Spleen (tissue), 11 donors: ENCODE measurements around the gene FBP2. TPM values are rescaled to one million over a fixed set of nuclear protein-coding genes. Genes with fewer than 3 reads are reported as not detected.
"Not testable (repeated sequence)": the region's sequence is repeated elsewhere in the genome, so short reads cannot be mapped to it uniquely, and the experiment has no call there.

Experiments
- DNase-seq: peaks from one replicate; pipeline ENCODE4 v3.0.0-alpha.2; 2020
- H3K27ac ChIP-seq, 8 donors: fragments of 200-600 bp; sonication (generic) in 7 of 8; 1 replicate in 4 of 8; 2 replicates in 4 of 8; pipeline versions ENCODE4 v1.5.0 to v1.8.0; 2016 to 2021; ENCODE audit warnings: inconsistent platforms in 4 of 8, mild to moderate bottlenecking in 4 of 8, moderate library complexity in 1 of 8
- H3K27me3 ChIP-seq, 7 donors: fragments of 200-600 bp; sonication (generic) in 6 of 7; replicated peaks in 1 of 7; 1 replicate in 4 of 7; 2 replicates in 3 of 7; pipeline versions ENCODE4 v1.5.0 to v1.8.0; 2016 to 2021; ENCODE audit warnings: inconsistent platforms in 3 of 7, mild to moderate bottlenecking in 1 of 7
- H3K36me3 ChIP-seq, 6 donors: fragments of 200-600 bp; sonication (generic) in 5 of 6; 1 replicate in 4 of 6; 2 replicates in 2 of 6; pipeline versions ENCODE4 v1.5.0 to v1.8.0; 2016 to 2021; ENCODE audit warnings: inconsistent platforms in 2 of 6
- H3K4me1 ChIP-seq, 6 donors: fragments of 200-600 bp; sonication (generic) in 5 of 6; 1 replicate in 3 of 6; 2 replicates in 3 of 6; pipeline versions ENCODE4 v1.5.0 to v1.8.0; 2016 to 2021; ENCODE audit warnings: inconsistent platforms in 3 of 6
- H3K4me3 ChIP-seq, 8 donors: fragments of 200-600 bp; sonication (generic) in 7 of 8; 1 replicate in 4 of 8; 2 replicates in 4 of 8; pipeline versions ENCODE4 v1.5.0 to v1.8.0; 2016 to 2021; ENCODE audit warnings: inconsistent platforms in 4 of 8, mild to moderate bottlenecking in 4 of 8, moderate library complexity in 2 of 8
- H3K9me3 ChIP-seq, 8 donors: fragments of 200-600 bp; sonication (generic) in 7 of 8; 1 replicate in 4 of 8; 2 replicates in 4 of 8; pipeline versions ENCODE4 v1.5.0 to v1.8.0; 2016 to 2021; ENCODE audit warnings: inconsistent platforms in 4 of 8
- POLR2A ChIP-seq, 3 donors: fragments of 450-650 bp; IDR thresholded peaks; one replicate each; pipeline ENCODE4 v1.5.1; 2017; ENCODE audit warnings: antibody characterized with exemption in 3 of 3, mild to moderate bottlenecking in 1 of 3
- POLR2AphosphoS5 ChIP-seq, 3 donors: sonication (generic); formaldehyde crosslinking; IDR thresholded peaks; one replicate each; pipeline ENCODE4 v1.5.1; 2017; ENCODE audit warnings: antibody characterized with exemption in 3 of 3
- WGBS, 5 donors: extraction: QIAGEN DNeasy Blood & Tissue Kit in 3 of 5; methylation state at CpG; one replicate each; pipeline versions ENCODE4 v1.1.5 to v1.1.7; 2013 to 2018; 5-methylcytosine and 5-hydroxymethylcytosine counted together
- intact Hi-C: fragments of 100-400 bp; cut with DNase I; formaldehyde crosslinking; loops from one replicate; pipeline ENCODE4 v1.15.0; 2023; ENCODE audit warnings: low total_unique reads
- polyA plus RNA-seq, 3 donors: library from polyadenylated mRNA; stranded (reverse); fragments of 200-250 nt; gene quantifications; one replicate each; pipeline ENCODE4 v1.2.1, GENCODE V29; 2013
- total RNA-seq, 7 donors: library from RNA; depleted of rRNA in 3 of 7; stranded (reverse); fragments of >200 nt in 3 of 7; fragmentation: NEBNext Ultra II Directional in 4 of 7; extraction: Animal tissue kit (Norgen Biotek cat#: 25700) in 4 of 7; gene quantifications; one replicate each; pipeline versions ENCODE4 v1.1.0 to v1.2.1, GENCODE V29; 2016 to 2021
- TF ChIP-seq, protein P1 (sequence below), 11 experiments: fragments of 200-600 bp in 7 of 11; fragments of 450-650 bp in 4 of 11; sonication (generic) in 4 of 11; IDR thresholded peaks in 8 of 11; conservative IDR thresholded peaks in 3 of 11; 1 replicate in 7 of 11; 2 replicates in 4 of 11; pipeline versions ENCODE4 v1.4.0 to v1.8.0; 2016 to 2021; ENCODE audit warnings: antibody characterized with exemption in 11 of 11, inconsistent platforms in 4 of 11, mild to moderate bottlenecking in 1 of 11
- donor health status: healthy with polysubstance abuse.
- donor health status: DM: no; HTN: no; CAD: no; lungs with moderate emphysema.
- donor health status: DM: no; HTN: no; CAD: no.
- donor health status: Bipolar disorder and iron deficiency.
- donor health status: healthy.
- donor health status: DM: no; HTN: no; CAD: no.
- donor health status: DM: yes; HTN: yes; CAD: no.

Gene FBP2
- total and polyA plus RNA-seq, 10 donors = 0.06 to 0.50 TPM; not detected in 8

- TF ChIP-seq POLR2AphosphoS5 (IDR thresholded peaks at IDR 0.05) = no peak
- TF ChIP-seq, protein P1, sequence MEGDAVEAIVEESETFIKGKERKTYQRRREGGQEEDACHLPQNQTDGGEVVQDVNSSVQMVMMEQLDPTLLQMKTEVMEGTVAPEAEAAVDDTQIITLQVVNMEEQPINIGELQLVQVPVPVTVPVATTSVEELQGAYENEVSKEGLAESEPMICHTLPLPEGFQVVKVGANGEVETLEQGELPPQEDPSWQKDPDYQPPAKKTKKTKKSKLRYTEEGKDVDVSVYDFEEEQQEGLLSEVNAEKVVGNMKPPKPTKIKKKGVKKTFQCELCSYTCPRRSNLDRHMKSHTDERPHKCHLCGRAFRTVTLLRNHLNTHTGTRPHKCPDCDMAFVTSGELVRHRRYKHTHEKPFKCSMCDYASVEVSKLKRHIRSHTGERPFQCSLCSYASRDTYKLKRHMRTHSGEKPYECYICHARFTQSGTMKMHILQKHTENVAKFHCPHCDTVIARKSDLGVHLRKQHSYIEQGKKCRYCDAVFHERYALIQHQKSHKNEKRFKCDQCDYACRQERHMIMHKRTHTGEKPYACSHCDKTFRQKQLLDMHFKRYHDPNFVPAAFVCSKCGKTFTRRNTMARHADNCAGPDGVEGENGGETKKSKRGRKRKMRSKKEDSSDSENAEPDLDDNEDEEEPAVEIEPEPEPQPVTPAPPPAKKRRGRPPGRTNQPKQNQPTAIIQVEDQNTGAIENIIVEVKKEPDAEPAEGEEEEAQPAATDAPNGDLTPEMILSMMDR (IDR thresholded peaks at IDR 0.05 in 8 of 11, conservative IDR thresholded peaks at IDR 0.05 in 3 of 11) = no peak
- H3K27ac ChIP-seq = no peak overlapping the region
- DNase-seq = no peak
- intact Hi-C loops = no loop called here
- H3K9me3 ChIP-seq = no peaks in the 10 kb centered on the region
- 89 to 93% (median 91%) methylated on average over 29 of the region's 29 CpGs for WGBS, 5 donors
- H3K27me3 ChIP-seq = peaks cover 0 to 11% (median 0%) of the 10 kb centered on the region in 7 donors
- no peaks in the 10 kb centered on the region for H3K4me1 ChIP-seq
- no peaks in the 10 kb centered on the region for H3K36me3 ChIP-seq
- no peak overlapping the region for H3K4me3 ChIP-seq
Measured at GRCh38 chr9:94553029-94553938, 40.3 kb downstream of the FBP2 start.

GRCh38 chr9:94545940-94546339 lies 47.7 kb downstream of the FBP2 start:
- H3K27ac ChIP-seq = no peak overlapping the region
- 54 to 79% (median 67%) methylated on average over 1 of the region's 1 CpG for WGBS, 5 donors
- no peak for DNase-seq
- peaks cover 0 to 7% (median 0%) of the 10 kb centered on the region in 7 donors for H3K27me3 ChIP-seq
- no peaks in the 10 kb centered on the region for H3K36me3 ChIP-seq
- TF ChIP-seq, protein P1 (IDR thresholded peaks at IDR 0.05 in 8 of 11, conservative IDR thresholded peaks at IDR 0.05 in 3 of 11) = no peak
- TF ChIP-seq POLR2A (IDR thresholded peaks at IDR 0.05) (no peak), POLR2AphosphoS5 (IDR thresholded peaks at IDR 0.05) (no peak)
- H3K9me3 ChIP-seq = no peaks in the 10 kb centered on the region
- intact Hi-C loops = no loop called here
- H3K4me1 ChIP-seq = no peaks in the 10 kb centered on the region
- no peak overlapping the region for H3K4me3 ChIP-seq

DNA sequence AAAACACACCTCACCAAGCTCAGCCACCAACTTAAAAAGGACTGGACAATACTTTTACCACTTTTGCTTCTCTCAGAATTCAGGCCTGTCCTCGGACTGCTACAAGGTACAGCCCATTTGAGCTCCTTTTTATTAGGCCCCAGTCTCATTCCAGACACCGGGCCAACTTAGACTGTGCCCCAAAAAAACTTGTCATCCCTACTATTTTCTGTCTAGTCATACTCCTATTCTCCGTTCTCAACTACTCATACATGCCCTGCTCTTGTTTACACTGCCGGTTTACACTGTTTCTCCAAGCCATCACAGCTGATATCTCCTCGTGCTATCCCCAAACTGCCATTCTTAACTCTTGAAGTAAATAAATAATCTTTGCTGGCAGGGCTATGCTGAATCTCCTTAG lies 49.3 kb downstream of the FBP2 start:
- H3K4me1 ChIP-seq, H3K27ac ChIP-seq, DNase-seq, H3K9me3 ChIP-seq, H3K4me3 ChIP-seq, intact Hi-C loops, H3K36me3 ChIP-seq, H3K27me3 ChIP-seq: not testable (repeated sequence)
- WGBS, 5 donors = 80 to 86% (median 84%) methylated on average over 2 to 4 of the region's 5 CpGs

GRCh38 chr9:94538908-94539307 lies 54.7 kb downstream of the FBP2 start:
- WGBS, 5 donors = 85 to 95% (median 88%) methylated on average over 4 of the region's 4 CpGs
- Histone ChIP-seq H3K27me3 (no peaks in the 10 kb centered on the region), H3K4me1 (no peaks in the 10 kb centered on the region), H3K36me3 (no peaks in the 10 kb centered on the region), H3K4me3 (no peak overlapping the region), H3K9me3 (no peaks in the 10 kb centered on the region), H3K27ac (no peak overlapping the region)
- TF ChIP-seq POLR2A (IDR thresholded peaks at IDR 0.05) = no peak
- TF ChIP-seq, protein P1 (IDR thresholded peaks at IDR 0.05 in 8 of 11, conservative IDR thresholded peaks at IDR 0.05 in 3 of 11) = no peak
- no peak for TF ChIP-seq POLR2AphosphoS5 (IDR thresholded peaks at IDR 0.05)
- no peak for DNase-seq
- intact Hi-C loops = no loop called here
